Activated CD8-positive, alpha-beta T cell treated with anti-CD3 and anti-CD28 coated beads, Interleukin-2, amount 10 ng/mL, durations not matched to agents 7 days and 5 days (primary cell): ENCODE data around the gene MRPL37. TPM values are rescaled to one million over a fixed set of nuclear protein-coding genes. Genes with fewer than 3 reads are reported as not detected.
A peak's percentile ranks its signal among the peaks of the same experiment; 100 is the strongest.

ENCODE experiments used
- ATAC-seq: fragments of 150-1000 bp; cut with Tn5 transposase; one replicate; pipeline ENCODE4 v1.10.0; 2021; ENCODE audit warnings: moderate library complexity
- CTCF ChIA-PET: fragments of 350-600 bp; sonication (Branson Sonifier 250); formaldehyde crosslinking; loops from one replicate; lab custom pipeline; 2021; ENCODE audit warnings: antibody characterized with exemption; lab: Charles Lee
- POLR2A ChIA-PET: fragments of 350-600 bp; sonication (Branson Sonifier 250); formaldehyde crosslinking; loops from one replicate; lab custom pipeline; 2021; ENCODE audit warnings: antibody characterized with exemption; lab: Charles Lee
- DNase-seq: peaks from one replicate; pipeline ENCODE4 v3.0.0-alpha.2; 2020
- H3K27ac Mint-ChIP-seq: one replicate; pipeline ENCODE4 v1.8.0; 2021; ENCODE audit warnings: mild to moderate bottlenecking, mixed read lengths
- H3K27me3 Mint-ChIP-seq: one replicate; pipeline ENCODE4 v1.8.0; 2021; ENCODE audit warnings: low read depth, mixed read lengths
- H3K36me3 Mint-ChIP-seq: one replicate; pipeline ENCODE4 v1.8.0; 2021; ENCODE audit warnings: low read depth, mixed read lengths
- H3K4me1 Mint-ChIP-seq: one replicate; pipeline ENCODE4 v1.8.0; 2021; ENCODE audit warnings: low read depth, mixed read lengths
- H3K4me3 Mint-ChIP-seq: one replicate; pipeline ENCODE4 v1.8.0; 2021; ENCODE audit warnings: mild to moderate bottlenecking, mixed read lengths
- H3K9me3 Mint-ChIP-seq: one replicate; pipeline ENCODE4 v1.8.0; 2022; ENCODE audit warnings: mixed read lengths; ENCODE audit not compliant: insufficient read depth
- total RNA-seq, 2 experiments: library from RNA; stranded (reverse); gene quantifications; one replicate each; pipeline ENCODE4 v1.2.3, GENCODE V29; 2021

Gene MRPL37
- total RNA-seq: 100 to 1,000 TPM; 115 TPM

DNA sequence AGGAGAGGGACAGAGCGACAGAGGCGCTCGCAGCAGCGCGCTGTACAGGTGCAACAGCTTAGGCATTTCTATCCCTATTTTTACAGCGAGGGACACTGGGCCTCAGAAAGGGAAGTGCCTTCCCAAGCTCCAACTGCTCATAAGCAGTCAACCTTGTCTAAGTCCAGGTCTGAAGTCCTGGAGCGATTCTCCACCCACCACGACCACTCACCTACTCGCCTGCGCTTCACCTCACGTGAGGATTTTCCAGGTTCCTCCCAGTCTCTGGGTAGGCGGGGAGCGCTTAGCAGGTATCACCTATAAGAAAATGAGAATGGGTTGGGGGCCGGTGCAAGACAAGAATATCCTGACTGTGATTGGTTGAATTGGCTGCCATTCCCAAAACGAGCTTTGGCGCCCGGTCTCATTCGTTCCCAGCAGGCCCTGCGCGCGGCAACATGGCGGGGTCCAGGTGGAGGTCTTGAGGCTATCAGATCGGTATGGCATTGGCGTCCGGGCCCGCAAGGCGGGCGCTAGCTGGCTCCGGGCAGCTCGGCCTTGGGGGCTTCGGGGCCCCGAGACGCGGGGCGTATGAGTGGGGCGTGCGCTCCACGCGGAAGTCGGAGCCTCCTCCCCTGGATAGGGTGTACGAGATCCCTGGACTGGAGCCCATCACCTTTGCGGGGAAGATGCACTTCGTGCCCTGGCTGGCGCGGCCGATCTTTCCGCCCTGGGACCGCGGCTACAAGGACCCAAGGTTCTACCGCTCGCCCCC, at the start of gene MRPL37, which contains the start of gene CYB5RL:
Gene MRPL37, plus strand, starts transcription at position 403 of the 754 bp plus-strand sequence. Its CDS starts 77 bp downstream, at position 480.
Gene CYB5RL, minus strand, starts transcription at position 266 of the 754 bp plus-strand sequence. CDS start 4,414 bp downstream, outside the sequence.
- CTCF ChIA-PET: interaction anchor here (1.1 to 2.3 kb wide), 8 partner anchors 17 to 289 kb away, joined by 3 to 9 read pairs (median 4); no protein-coding TSS in a partner anchor
- ATAC-seq (peak; percentile 97), DNase-seq (peak; percentile 95)
- Mint-ChIP-seq H3K9me3 (no peaks in the 10 kb centered on the region), H3K4me3 (peak within 1 kb of the TSS; percentile 87), H3K27ac (peak within 1 kb of the TSS; percentile 79), H3K4me1 (peaks cover 34% of the 10 kb centered on the region), H3K36me3 (peaks cover 23% of the 10 kb centered on the region), H3K27me3 (no peaks in the 10 kb centered on the region)
- POLR2A ChIA-PET: interaction anchor here (0.8 to 2.1 kb wide), 8 partner anchors 10 to 206 kb away, joined by 3 to 16 read pairs (median 4); partner anchors contain the start of gene SSBP3

DNA sequence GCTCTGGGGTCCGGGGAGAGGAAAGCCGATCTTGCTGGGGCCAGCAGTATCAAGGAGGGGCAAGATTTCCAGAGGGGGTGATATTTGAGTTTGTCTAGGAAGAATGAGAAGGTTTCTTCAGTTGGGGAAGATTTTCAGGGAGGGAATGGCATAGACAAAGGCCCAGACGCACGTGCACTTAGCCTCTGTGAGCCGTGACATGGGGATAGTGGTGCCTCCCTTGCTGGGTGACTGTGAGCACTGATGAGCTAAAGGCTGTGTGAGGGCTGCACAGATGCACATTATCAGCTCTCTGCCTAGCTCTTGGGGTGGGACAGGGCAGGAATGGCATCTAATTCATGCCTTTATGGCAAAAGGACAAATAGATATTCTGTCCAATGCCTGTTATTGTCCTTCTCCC, 49.0 kb upstream of the MRPL37 start:
- ChIA-PET CTCF (no interaction called here), POLR2A (no interaction called here)
- no peak for ATAC-seq
- no peaks in the 10 kb centered on the region for H3K36me3 Mint-ChIP-seq
- no peak for DNase-seq
- H3K4me1 Mint-ChIP-seq: peaks cover 5% of the 10 kb centered on the region
- H3K9me3 Mint-ChIP-seq: no peaks in the 10 kb centered on the region
- no peak overlapping the region for H3K4me3 Mint-ChIP-seq
- H3K27me3 Mint-ChIP-seq: no peaks in the 10 kb centered on the region
- H3K27ac Mint-ChIP-seq: no peak overlapping the region

DNA sequence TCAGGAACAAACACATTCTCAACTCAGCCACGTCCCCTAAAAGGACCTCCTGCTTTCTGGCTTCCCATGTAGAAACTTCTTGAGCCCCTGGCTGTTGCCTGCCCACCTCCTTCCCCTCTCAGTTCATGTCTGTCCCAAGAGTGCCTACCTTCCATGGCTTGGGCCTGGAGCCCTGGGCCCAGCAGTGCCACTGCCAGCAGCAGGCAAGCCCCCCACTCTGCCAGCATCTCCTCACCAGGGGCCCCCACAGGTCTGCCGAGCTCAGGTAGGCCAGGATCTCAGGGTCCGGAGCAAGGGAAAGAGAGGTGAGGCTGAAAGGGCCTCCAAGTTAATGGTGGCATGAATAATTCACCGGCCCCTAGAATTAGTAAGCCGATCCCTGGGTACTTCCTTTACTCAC, 47.3 kb upstream of the MRPL37 start, which contains the start of gene CDCP2:
Gene CDCP2, minus strand, starts transcription at position 305 of the 400 bp plus-strand sequence. Its CDS starts 78 bp downstream, at position 227.
- POLR2A ChIA-PET: no interaction called here
- DNase-seq: no peak
- no peak for ATAC-seq
- peaks cover 3% of the 10 kb centered on the region for H3K27me3 Mint-ChIP-seq
- no peak within 1 kb of the TSS for H3K27ac Mint-ChIP-seq
- H3K36me3 Mint-ChIP-seq: no peaks in the 10 kb centered on the region
- CTCF ChIA-PET: no interaction called here
- H3K9me3 Mint-ChIP-seq: no peaks in the 10 kb centered on the region
- H3K4me3 Mint-ChIP-seq: no peak within 1 kb of the TSS
- peaks cover 5% of the 10 kb centered on the region for H3K4me1 Mint-ChIP-seq

DNA sequence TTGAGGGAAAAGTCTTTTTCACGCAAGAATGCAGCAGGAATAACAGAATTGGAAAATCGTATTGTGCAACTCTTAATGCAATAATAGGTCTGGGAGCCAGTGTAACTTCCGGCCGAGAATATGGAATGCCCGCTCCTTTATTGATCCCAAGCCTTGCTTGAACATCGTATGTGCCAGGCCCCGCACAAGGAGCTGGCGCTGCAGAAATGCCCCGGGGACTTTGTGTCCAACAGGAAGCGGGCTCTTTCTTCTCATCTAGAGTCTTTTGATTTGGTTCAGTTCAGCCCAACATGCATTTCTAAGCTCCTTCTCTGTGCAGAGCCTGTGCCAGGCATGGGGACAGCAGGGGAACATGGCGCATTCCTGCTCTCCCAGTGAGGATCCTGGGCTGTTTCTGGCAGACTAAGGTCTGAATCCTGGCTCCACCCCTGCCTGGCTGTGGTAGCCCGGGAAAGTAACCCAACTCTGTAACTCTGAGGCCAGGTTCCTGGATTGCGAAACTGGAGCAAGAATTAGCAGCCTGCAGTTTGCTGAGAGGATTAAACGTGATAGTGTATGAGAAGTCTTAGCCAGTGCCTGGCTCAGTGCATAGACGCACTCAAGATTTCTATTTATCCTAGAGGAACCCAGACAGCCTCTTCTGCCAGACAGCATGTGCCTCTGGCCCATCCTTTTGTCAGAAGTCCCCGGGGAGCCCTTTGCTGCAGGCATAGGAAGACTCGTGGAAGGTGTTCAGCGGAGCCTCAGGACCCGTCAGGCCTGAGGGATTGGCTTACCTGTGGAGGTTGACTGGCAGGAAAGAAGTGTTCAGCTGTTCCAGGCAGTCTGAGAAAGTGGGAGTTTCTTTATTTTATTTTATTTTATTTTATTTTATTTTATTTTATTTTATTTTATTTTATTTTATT, 46.2 kb upstream of the MRPL37 start:
- POLR2A ChIA-PET: no interaction called here
- CTCF ChIA-PET: no interaction called here
- DNase-seq: no peak
- Mint-ChIP-seq H3K4me3 (no peak overlapping the region), H3K27ac (no peak overlapping the region), H3K27me3 (peaks cover 3% of the 10 kb centered on the region), H3K9me3 (no peaks in the 10 kb centered on the region), H3K4me1 (peaks cover 5% of the 10 kb centered on the region), H3K36me3 (no peaks in the 10 kb centered on the region)
- no peak for ATAC-seq

DNA sequence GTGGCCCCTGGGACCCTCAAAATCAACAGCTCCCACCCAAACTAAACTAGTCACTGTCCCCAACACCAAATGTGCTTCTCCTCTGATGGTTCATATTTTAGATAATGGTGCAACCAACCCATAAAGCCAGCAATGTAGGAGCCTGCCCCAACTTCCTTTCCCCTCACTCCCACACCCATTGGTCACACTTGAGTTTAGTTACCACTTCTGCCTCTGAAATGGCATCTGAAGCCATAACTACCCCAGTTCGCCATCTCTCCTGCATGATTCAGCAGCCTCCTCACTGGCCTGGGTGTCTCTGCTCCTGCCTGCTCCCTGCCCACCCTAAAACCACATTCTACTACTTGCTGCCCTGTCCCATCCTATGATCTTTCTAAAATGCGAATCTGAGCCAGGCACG, 43.8 kb upstream of the MRPL37 start:
- CTCF ChIA-PET: no interaction called here
- H3K27ac Mint-ChIP-seq: no peak overlapping the region
- no peaks in the 10 kb centered on the region for H3K9me3 Mint-ChIP-seq
- H3K36me3 Mint-ChIP-seq: no peaks in the 10 kb centered on the region
- H3K27me3 Mint-ChIP-seq: peaks cover 3% of the 10 kb centered on the region
- POLR2A ChIA-PET: no interaction called here
- no peak for DNase-seq
- ATAC-seq: no peak
- H3K4me1 Mint-ChIP-seq: no peaks in the 10 kb centered on the region
- no peak overlapping the region for H3K4me3 Mint-ChIP-seq

DNA sequence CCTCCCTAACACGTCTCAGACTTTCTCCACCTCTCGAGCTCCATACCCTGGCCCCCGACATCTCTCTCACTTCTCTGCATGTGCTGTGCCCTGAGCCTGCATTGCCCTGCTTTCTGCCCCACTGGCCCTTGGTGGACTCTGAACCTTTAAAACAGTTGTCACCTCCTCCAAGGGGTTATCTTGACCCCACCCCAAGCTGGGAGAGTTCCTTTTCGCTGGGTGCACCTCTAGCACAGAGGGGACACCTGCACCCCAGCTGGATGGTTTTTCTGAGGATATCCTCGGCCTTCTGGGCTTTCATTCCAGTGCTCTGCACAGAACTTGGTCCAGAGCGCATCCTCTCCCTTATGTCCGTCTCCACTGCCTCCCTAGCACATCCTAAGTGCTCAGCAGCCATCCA, 43.0 kb upstream of the MRPL37 start:
- ATAC-seq: no peak
- Mint-ChIP-seq H3K27ac (no peak overlapping the region), H3K4me1 (no peaks in the 10 kb centered on the region), H3K4me3 (no peak overlapping the region), H3K9me3 (no peaks in the 10 kb centered on the region), H3K36me3 (no peaks in the 10 kb centered on the region), H3K27me3 (peaks cover 3% of the 10 kb centered on the region)
- no peak for DNase-seq
- CTCF ChIA-PET: no interaction called here
- POLR2A ChIA-PET: no interaction called here

- no peak for DNase-seq
- ChIA-PET CTCF (no interaction called here), POLR2A (no interaction called here)
- ATAC-seq: no peak
- no peaks in the 10 kb centered on the region for H3K36me3 Mint-ChIP-seq
- no peaks in the 10 kb centered on the region for H3K4me1 Mint-ChIP-seq
- no peaks in the 10 kb centered on the region for H3K9me3 Mint-ChIP-seq
- no peak overlapping the region for H3K4me3 Mint-ChIP-seq
- peaks cover 3% of the 10 kb centered on the region for H3K27me3 Mint-ChIP-seq
- H3K27ac Mint-ChIP-seq: no peak overlapping the region
These were observed 42.6 kb upstream of the MRPL37 start for GRCh38 chr1:54157401-54157800.

DNA sequence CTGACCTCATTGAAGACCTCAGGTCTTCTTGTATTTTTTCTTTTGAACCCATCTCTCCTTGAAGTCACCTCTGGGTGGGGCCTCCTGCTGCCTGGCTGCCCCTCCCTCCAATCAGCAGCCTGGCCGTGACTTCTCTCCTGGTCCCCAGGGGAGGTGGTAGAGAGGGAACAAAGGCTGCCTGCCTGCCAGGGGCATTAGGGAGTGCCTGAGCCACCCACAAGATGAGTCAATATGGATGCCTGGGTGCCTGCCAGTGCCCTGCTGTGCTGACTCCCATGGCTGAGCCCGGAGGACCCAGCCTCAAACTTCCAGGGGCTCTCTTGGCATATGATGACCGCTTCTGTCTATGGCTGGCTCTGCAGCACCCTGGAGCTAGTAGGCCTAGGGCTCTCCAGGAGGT, 41.9 kb upstream of the MRPL37 start:
- ChIA-PET POLR2A (no interaction called here), CTCF (no interaction called here)
- no peaks in the 10 kb centered on the region for H3K9me3 Mint-ChIP-seq
- DNase-seq (no peak), ATAC-seq (no peak)
- H3K4me1 Mint-ChIP-seq: no peaks in the 10 kb centered on the region
- H3K27ac Mint-ChIP-seq: no peak overlapping the region
- H3K4me3 Mint-ChIP-seq: no peak overlapping the region
- peaks cover 3% of the 10 kb centered on the region for H3K27me3 Mint-ChIP-seq
- H3K36me3 Mint-ChIP-seq: no peaks in the 10 kb centered on the region

DNA sequence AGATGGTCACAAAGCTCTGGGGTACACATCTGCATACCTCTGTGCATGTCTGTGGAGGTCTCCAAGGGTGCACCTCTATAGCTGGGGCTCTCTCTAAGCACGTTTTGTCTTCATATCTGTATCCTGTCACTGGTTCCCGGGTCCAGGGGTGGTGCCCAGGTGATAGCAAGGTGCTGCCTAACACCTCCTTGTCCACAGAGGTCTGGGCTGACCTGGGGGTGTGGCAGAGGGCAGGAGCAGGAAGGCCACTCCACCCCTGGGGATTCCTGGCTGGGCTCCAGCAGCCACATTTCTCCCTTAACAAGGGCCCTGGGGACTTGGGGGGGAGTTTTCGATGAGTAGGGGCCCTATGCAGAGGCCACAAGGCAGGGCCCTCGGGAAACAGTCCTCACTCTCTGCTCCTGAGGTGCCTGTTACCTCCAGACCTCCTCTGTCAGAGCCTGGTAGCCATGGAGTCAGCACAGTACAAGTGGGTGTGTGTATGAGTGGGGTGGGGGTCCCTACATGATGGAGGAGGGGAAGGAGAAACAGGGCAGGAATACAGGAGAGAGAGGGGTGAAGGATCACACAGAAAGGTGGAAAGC, 40.1 kb upstream of the MRPL37 start:
- no peaks in the 10 kb centered on the region for H3K36me3 Mint-ChIP-seq
- H3K27me3 Mint-ChIP-seq: peaks cover 3% of the 10 kb centered on the region
- DNase-seq: no peak
- POLR2A ChIA-PET: no interaction called here
- H3K4me3 Mint-ChIP-seq: no peak overlapping the region
- H3K9me3 Mint-ChIP-seq: no peaks in the 10 kb centered on the region
- no peak overlapping the region for H3K27ac Mint-ChIP-seq
- CTCF ChIA-PET: interaction anchor here (0.6 kb wide), 1 partner anchor 36 kb away, joined by 3 read pairs; no protein-coding TSS in a partner anchor
- no peak for ATAC-seq
- H3K4me1 Mint-ChIP-seq: no peaks in the 10 kb centered on the region

DNA sequence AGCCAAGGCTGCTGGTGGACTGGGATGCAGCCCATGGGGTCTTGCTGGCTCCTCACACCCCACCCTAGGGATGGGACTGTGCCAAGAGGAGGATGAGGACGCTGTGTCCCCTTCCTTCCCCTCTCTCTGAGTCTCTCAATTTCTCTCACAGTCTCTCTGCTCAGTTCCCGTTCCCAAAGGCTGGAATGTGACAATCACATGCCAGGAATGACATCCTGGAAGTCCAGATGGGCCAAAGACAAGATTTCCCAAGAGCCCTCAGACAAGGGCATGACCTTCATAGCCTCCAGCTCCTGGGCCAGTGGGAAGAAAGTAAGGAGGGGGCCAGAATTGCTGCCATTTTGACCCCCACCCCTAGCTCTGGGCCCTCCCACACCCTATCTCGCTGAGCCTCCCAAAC, 39.6 kb upstream of the MRPL37 start:
- H3K27ac Mint-ChIP-seq: no peak overlapping the region
- DNase-seq (no peak), ATAC-seq (no peak)
- ChIA-PET POLR2A (no interaction called here), CTCF (interaction anchor here (0.6 kb wide), 1 partner anchor 37 kb away, joined by 3 read pairs; no protein-coding TSS in a partner anchor)
- peaks cover 3% of the 10 kb centered on the region for H3K27me3 Mint-ChIP-seq
- H3K4me1 Mint-ChIP-seq: no peaks in the 10 kb centered on the region
- H3K4me3 Mint-ChIP-seq: no peak overlapping the region
- H3K36me3 Mint-ChIP-seq: no peaks in the 10 kb centered on the region
- H3K9me3 Mint-ChIP-seq: no peaks in the 10 kb centered on the region

GRCh38 chr1:54161495-54162168, 38.3 kb upstream of the MRPL37 start:
- Mint-ChIP-seq H3K27me3 (no peaks in the 10 kb centered on the region), H3K27ac (no peak overlapping the region), H3K4me3 (no peak overlapping the region), H3K4me1 (no peaks in the 10 kb centered on the region), H3K9me3 (no peaks in the 10 kb centered on the region), H3K36me3 (no peaks in the 10 kb centered on the region)
- DNase-seq (no peak), ATAC-seq (no peak)
- CTCF ChIA-PET: no interaction called here
- POLR2A ChIA-PET: no interaction called here
